ENCODE data around the gene IMPACT.

GRCh38 chr18:24462838-24463775, 36.6 kb downstream of the IMPACT start:
- TF ChIP-seq, protein P1, sequence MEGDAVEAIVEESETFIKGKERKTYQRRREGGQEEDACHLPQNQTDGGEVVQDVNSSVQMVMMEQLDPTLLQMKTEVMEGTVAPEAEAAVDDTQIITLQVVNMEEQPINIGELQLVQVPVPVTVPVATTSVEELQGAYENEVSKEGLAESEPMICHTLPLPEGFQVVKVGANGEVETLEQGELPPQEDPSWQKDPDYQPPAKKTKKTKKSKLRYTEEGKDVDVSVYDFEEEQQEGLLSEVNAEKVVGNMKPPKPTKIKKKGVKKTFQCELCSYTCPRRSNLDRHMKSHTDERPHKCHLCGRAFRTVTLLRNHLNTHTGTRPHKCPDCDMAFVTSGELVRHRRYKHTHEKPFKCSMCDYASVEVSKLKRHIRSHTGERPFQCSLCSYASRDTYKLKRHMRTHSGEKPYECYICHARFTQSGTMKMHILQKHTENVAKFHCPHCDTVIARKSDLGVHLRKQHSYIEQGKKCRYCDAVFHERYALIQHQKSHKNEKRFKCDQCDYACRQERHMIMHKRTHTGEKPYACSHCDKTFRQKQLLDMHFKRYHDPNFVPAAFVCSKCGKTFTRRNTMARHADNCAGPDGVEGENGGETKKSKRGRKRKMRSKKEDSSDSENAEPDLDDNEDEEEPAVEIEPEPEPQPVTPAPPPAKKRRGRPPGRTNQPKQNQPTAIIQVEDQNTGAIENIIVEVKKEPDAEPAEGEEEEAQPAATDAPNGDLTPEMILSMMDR (IDR thresholded peaks at IDR 0.05), result no peak
- TF ChIP-seq POLR2A (IDR thresholded peaks at IDR 0.05), result no peak
